ENCODE results near the gene THRAP3.
A peak's percentile ranks its signal among the peaks of the same experiment; 100 is the strongest.

The THRAP3 gene

DNA sequence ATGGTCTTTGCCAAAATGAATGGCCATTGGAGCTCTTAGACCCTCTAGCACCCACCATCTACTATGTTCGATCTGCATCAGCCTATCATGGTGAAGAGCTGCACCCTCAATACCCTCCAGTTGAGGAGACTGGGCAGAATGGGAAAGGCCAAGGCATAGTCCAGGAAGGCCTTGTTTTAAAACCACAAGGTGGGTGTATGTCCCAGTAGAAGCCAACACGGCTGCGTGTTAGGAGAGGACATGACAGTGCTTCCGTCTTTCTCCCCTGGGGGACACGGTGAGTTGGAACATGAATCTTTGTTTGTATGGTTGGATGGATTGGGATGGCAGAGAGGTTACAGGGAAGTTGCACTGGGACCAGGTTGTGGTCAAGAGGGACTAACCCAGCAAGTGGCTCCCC is 63.4 kb downstream of the THRAP3 start:
- TF ChIP-seq GATA2 (IDR thresholded peaks at IDR 0.05; ENCODE audit: low read depth, low read length) (no peak), GATA3 (IDR thresholded peaks at IDR 0.05; ENCODE audit: low read depth, low read length) (no peak)

DNA sequence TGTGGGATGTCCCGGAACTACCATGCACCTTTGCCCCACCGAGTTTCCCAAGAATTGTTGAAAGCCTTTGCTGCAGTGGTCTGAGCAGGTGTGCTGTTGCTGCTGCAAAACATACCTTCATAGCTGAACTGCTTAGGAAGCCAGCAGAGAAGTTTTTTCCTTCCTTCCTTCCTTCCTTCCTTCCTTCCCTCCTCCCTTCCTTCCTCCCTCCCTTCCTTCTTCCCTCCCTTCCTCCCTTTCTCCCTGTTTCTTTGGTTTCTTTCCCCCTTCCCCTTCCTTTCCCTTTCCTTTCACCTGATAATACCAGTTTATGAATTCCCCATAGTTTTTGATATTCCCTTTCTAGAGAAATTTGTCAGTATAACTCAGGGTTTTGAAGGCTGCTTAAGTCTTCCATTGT is 71.1 kb downstream of the THRAP3 start:
- TF ChIP-seq GATA2 (IDR thresholded peaks at IDR 0.05; ENCODE audit: low read depth, low read length) (no peak), GATA3 (IDR thresholded peaks at IDR 0.05; ENCODE audit: low read depth, low read length) (no peak)

DNA sequence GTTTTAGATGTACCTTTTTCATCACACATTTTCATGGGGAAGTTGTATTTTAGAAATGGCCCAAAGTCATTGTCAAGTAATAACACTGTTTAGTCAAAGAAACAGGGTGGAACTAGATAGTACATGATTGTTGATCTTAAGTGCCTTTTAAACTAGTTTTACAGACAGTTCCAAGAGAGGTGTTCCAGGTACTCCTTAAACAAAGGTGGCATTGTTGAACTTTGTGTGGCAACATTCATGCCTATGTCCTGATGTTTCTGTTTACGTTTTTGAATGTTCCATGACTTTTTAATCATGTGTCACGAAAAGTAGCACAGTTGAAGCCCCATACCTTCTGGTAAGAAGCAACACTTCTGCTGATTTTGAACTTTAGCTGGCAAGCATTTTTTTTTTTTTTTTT is 72.8 kb downstream of the THRAP3 start:
- TF ChIP-seq GATA2 (IDR thresholded peaks at IDR 0.05; ENCODE audit: low read depth, low read length), result no peak

DNA sequence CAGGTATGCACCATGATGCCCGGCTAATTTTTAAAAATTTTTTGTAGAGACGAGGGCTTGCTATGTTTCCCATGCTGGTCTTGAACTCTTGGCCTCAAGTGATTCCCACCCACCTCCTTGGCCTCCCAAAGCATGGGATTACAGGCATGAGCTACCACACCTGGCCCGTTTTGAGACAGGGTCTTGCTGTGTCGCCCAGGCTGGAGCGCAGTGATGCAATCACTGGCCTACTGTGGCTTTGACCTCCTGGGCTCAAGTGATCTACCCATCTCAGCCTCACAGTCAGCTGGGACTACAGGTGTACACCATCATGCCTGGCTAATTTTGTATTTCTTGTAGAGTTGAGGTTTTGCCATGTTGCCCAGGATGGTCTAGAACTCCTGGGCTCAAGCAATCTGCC is 74.4 kb downstream of the THRAP3 start:
- TF ChIP-seq GATA2 (IDR thresholded peaks at IDR 0.05; ENCODE audit: low read depth, low read length) (no peak), GATA3 (IDR thresholded peaks at IDR 0.05; ENCODE audit: low read depth, low read length) (no peak)

DNA sequence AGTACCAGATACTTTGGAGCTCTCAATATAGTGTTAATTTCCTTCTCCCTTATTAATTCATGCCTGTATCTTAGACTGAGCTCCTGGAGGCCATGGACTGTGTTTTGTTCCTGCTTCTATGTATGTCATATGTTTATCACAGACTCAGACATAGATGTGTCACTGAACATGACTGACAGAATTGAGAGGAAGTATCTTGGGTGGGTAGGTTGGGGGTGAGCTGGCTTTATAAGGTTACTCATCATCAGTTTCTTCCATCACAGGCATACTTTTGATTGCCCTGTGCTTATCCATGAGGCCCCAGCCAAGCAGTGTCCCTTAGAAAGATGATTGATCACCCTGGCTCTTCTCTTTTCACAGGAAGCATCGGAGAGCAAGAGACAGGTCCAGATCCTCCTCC is 76.3 kb downstream of the THRAP3 start:
- TF ChIP-seq GATA3 (IDR thresholded peaks at IDR 0.05; ENCODE audit: low read depth, low read length) (no peak), GATA2 (IDR thresholded peaks at IDR 0.05; ENCODE audit: low read depth, low read length) (no peak)

DNA sequence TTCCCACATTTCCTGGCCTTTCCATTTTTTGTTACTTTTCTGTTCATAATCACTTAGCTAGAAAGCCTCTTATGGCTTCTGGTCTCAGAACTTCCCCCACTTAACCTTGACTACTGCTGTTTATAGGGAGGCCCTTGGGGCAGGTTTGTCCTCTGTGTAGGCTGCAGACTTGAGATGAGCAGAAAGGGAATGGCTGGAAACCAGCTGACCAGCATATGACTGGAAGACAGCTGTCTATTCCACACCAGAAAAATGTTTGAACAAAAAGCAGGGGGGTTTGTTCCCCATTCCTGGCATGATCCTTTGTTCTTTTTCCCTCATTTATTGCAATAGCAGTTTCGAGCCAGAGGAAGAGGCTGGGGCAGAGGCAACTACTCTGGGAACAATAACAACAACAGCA is 77.0 kb downstream of the THRAP3 start:
- TF ChIP-seq GATA2 (IDR thresholded peaks at IDR 0.05; ENCODE audit: low read depth, low read length) (no peak), GATA3 (IDR thresholded peaks at IDR 0.05; ENCODE audit: low read depth, low read length) (no peak)

DNA sequence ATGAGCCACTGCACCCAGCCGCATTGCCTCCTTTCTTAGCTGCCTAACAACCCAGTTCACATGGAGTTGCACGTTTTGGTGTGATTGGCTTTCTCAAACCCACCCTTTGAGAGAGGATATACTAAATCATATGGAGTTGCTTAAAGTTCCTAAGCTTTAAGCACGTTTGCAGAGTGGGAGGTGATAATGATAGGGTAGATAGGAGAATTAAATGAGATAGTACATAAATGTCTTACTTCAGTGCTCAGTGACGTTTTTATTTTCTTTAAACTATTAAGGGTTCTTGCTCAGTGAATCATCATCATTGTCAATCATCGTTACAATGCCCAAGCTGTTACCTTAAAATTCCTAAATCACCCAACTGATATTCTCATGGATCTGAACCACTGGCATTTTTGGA is 79.0 kb downstream of the THRAP3 start:
- TF ChIP-seq GATA3 (IDR thresholded peaks at IDR 0.05; ENCODE audit: low read depth, low read length), result no peak
- no peak for TF ChIP-seq GATA2 (IDR thresholded peaks at IDR 0.05; ENCODE audit: low read depth, low read length)

DNA sequence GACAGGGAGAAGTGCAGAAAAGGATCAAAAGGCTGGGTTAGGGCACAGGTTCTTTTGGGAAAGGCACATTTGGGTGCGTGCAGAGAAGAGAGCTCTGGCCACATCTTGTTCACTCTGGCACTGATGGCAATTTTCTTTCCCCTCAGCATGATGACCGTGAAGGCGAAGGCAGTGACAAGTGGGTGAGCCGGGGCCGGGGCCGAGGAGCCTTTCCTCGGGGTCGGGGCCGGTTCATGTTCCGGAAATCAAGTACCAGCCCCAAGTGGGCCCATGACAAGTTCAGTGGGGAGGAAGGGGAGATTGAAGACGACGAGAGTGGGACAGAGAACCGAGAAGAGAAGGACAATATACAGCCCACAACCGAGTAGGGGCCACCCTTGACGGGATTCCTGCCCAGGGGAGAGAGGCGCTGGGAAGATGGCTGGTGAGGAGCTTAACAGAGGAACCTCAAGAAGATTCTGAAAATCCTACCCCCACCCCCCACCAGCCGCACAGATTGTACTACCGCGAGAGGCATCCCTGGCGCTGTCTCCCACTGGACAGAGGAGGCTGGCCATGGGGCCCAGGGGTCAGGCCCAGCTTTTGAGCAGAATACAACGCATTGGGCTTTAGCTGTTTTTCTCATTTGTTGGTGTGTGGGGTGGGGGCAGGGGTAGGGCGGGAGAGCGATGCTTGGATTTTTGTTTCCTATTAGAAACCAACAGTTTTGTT is 79.6 kb downstream of the THRAP3 start:
- TF ChIP-seq GATA2 (IDR thresholded peaks at IDR 0.05; ENCODE audit: low read depth, low read length), result no peak
- no peak for TF ChIP-seq GATA3 (IDR thresholded peaks at IDR 0.05; ENCODE audit: low read depth, low read length)

DNA sequence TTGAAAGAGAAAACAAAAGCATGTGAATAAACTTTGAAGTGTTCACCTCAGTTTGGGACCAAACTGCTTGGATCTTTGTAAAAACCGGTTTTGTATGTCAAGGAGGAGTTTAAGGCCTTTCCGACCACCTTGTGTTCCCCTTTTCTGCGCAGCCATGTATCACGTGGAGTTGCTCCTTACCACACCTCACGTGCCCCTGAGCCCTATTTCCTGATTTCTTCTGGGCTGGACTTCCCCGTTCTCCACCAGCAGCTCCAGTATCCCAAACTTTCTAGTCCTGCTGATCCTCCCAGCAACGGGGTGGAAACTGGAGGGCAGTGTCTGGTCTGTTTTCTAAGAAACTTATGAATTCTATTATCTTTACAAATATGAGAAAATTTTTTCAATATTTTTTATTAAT is 80.3 kb downstream of the THRAP3 start:
- no peak for TF ChIP-seq GATA2 (IDR thresholded peaks at IDR 0.05; ENCODE audit: low read depth, low read length)

DNA sequence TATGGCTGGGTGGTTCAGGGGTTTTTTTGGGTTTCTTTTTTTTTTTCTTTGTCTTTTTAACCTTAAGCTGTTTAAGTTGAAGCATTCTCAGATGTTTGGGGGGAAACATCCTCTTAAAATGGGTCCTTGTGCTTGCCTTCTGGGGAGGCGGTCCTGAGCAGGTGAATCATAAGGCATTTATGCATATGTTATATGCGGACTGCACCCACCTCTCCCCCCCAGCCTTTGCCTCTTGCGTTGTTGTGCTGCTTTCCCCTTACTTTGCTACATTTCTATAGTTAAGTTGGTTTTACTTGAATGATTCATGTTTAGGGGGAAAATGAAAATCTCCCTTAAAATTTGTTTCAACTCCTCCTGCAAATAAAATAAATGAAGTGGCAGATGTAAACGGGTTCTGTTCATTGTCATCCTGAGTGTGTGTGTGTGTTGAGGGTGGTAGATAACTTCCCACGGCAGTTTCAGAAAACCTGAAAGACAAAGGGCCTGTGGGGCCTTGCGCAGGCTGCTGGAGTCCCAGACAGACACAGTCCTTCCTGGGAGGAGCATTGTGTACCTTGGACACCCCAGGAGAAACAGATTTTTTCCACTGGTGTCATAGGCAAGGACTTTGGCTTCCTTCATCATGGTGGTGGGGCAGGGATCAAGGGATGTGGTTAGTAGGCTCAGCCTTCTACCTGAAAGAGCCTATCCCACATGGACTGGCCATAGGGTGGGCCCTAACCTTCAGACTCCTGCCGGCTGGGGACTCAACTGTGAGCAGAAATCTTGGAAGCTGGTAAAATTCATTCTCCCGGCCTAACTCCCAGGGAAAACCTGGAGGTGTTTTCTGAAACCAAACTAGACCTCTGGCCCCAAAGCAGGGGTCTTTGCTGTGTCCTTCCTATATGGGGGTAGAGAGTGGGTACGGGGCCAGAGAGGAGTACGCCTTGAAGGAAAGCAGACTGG is 81.0 kb downstream of the THRAP3 start:
- TF ChIP-seq GATA3 (IDR thresholded peaks at IDR 0.05; ENCODE audit: low read depth, low read length) (no peak), GATA2 (IDR thresholded peaks at IDR 0.05; ENCODE audit: low read depth, low read length) (no peak)

DNA sequence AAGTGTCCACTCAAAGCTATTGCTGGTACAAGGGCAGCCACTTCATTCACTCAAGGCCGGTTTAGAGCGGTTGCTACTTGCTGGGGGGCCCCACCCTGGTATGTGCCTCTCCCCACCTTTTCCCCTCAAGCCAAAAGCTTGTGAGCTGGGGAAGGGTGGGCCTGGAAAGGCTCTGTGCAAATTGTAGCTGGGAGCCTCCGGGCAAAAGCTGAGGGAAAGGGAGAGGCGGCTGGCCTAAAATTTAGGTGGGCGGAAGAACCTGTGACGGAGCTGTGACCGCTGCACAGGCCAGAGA is 81.6 kb downstream of the THRAP3 start:
- TF ChIP-seq GATA2 (IDR thresholded peaks at IDR 0.05; ENCODE audit: low read depth, low read length), result no peak
- TF ChIP-seq GATA3 (IDR thresholded peaks at IDR 0.05; ENCODE audit: low read depth, low read length), result no peak

DNA sequence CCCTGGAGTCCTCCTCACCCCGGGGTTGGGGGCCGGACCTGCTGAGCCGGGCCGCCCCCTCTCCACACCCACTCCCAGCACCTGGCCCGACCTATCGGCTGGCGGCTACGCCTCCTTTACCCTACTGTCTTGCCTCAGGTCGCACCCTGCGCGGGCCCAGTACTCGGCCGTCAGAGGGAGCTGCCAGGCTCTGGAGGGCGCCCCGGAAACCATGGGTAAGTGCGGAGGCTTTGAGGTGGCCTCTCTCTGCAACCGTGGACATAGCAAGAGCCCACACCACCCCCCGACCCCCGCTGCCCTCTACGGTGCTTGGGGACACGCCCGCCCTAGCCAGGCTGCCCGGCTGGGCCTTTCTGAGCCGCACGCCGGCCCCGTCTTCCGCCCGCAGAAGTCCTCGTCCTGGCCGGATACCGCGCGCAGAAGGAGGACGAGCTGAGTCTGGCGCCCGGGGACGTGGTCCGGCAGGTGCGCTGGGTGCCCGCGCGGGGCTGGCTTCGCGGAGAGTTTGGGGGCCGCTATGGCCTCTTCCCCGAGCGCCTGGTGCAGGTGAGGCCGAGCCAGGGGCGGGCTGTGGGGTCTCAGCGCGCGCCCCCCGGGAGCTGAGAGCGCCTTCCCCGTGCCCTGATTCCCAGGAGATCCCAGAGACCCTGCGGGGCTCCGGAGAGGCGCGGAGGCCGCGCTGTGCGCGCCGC is 82.1 kb downstream of the THRAP3 start, which contains the start of gene SH3D21:
Gene SH3D21 (plus strand): TSS at position 159 of the 692 bp plus-strand sequence. CDS start 53 bp downstream, at position 212.
- no peak for TF ChIP-seq GATA3 (IDR thresholded peaks at IDR 0.05; ENCODE audit: low read depth, low read length)
- no peak for TF ChIP-seq GATA2 (IDR thresholded peaks at IDR 0.05; ENCODE audit: low read depth, low read length)

DNA sequence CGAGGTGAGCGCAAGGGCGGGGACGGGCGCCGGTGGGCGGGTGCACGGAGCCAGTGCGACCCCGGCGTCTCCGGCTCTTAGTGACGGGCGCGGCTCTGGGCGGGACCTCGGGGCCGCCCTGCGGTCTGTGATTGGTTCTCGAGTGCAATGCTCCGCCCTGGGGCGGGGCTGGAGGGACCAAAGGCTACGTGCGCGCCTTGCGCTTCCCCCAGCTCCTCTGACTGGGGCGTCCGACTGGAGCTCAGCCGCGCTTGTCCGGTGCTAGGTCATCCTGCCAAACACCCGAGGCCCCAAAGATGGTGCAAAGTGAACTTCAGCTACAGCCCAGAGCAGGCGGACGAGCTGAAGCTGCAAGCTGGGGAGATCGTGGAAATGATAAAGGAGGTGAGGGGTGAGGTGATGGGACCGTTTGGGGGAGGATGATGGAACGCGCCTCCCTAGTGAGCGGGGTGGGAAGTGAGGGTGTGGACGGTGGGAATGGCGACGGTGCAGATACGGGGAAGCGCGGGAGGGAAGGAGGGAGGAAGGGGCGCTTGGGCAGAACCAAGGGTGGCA is 82.7 kb downstream of the THRAP3 start:
- TF ChIP-seq GATA3 (IDR thresholded peaks at IDR 0.05; ENCODE audit: low read depth, low read length), result no peak
- TF ChIP-seq GATA2 (IDR thresholded peaks at IDR 0.05; ENCODE audit: low read depth, low read length), result peak; percentile 86

DNA sequence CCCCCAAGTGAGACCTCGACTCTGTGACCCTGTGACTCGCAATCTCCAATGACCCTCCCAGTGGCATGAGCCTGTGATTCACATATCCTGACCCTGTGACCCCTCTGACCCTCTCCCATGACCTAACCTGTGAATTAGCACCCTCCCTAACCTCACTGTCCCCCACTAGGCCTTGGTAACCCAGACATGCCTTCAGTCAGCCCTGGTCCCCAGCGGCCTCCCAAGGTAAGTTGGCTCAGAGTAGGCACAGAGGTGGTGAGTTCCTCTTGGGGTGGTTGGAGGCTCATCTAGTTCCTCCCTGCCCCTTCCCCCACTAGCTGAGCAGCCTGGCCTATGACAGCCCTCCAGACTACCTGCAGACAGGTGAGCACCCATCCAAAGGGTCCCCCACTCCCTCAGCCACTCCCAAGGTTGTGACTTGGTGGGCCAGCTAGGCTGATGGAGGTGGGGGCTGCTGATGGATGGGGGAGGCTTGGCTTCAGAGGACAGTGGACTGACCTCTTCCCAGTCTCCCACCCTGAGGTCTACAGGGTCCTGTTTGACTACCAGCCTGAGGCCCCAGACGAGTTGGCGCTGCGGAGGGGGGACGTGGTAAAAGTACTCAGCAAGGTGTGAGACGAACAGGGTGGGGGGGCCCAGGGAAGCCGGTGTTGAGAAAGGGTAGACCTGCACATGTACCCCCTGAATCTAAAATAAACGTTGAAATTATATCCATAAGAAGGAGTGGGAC is 83.5 kb downstream of the THRAP3 start:
- no peak for TF ChIP-seq GATA2 (IDR thresholded peaks at IDR 0.05; ENCODE audit: low read depth, low read length)
- TF ChIP-seq GATA3 (IDR thresholded peaks at IDR 0.05; ENCODE audit: low read depth, low read length), result no peak

All from SH-SY5Y (cell line).